Mesothelial cell of epicardium (in vitro differentiated cells): ENCODE measurements around the gene TNPO1. TPM values are rescaled to one million over a fixed set of nuclear protein-coding genes. Genes with fewer than 3 reads are reported as not detected.
"Not testable (repeated sequence)": the region's sequence is repeated elsewhere in the genome, so short reads cannot be mapped to it uniquely, and the experiment has no call there.

ENCODE experiments used
- DNase-seq, 2 experiments: peaks; one replicate each; pipeline ENCODE4 v3.0.0; 2021; ENCODE audit warnings: low spot score in 2 of 2; ENCODE audit not compliant: unreplicated experiment in 2 of 2
- H3K27ac Mint-ChIP-seq: 2 replicates; pipeline ENCODE4 v1.8.0; 2021; ENCODE audit warnings: mixed read lengths
- H3K27me3 Mint-ChIP-seq: 2 replicates; pipeline ENCODE4 v1.8.0; 2021; ENCODE audit warnings: low read depth, mixed read lengths
- H3K36me3 Mint-ChIP-seq: 2 replicates; pipeline ENCODE4 v1.8.0; 2021; ENCODE audit warnings: mixed read lengths
- H3K4me1 Mint-ChIP-seq: 2 replicates; pipeline ENCODE4 v1.8.0; 2021; ENCODE audit warnings: mixed read lengths
- H3K4me3 Mint-ChIP-seq: 2 replicates; pipeline ENCODE4 v1.8.0; 2021; ENCODE audit warnings: mild to moderate bottlenecking, moderate library complexity, mixed read lengths
- H3K9me3 Mint-ChIP-seq: 2 replicates; pipeline ENCODE4 v1.8.0; 2021; ENCODE audit warnings: mixed read lengths
- CTCF ChIP-seq: fragments of 200-600 bp; sonication (generic); IDR thresholded peaks from one replicate; pipeline ENCODE4 v1.5.0; 2021; ENCODE audit warnings: antibody characterized with exemption; ENCODE audit not compliant: unreplicated experiment
- total RNA-seq: library from RNA; stranded (reverse); gene quantifications from 3 replicates; pipeline ENCODE4 v1.2.1, GENCODE V29; 2021

TNPO1 gene
- total RNA-seq, 1 donor from 2014 or later, result 127 TPM

GRCh38 chr5:72783354-72783753 lies 33.1 kb upstream of the TNPO1 start:
- Mint-ChIP-seq H3K9me3 (peaks cover 29% of the 10 kb centered on the region), H3K27me3 (no peaks in the 10 kb centered on the region), H3K36me3 (no peaks in the 10 kb centered on the region), H3K4me3 (no peak overlapping the region), H3K27ac (no peak overlapping the region), H3K4me1 (no peaks in the 10 kb centered on the region)
- no peak for TF ChIP-seq CTCF
- no peak for DNase-seq

- Mint-ChIP-seq H3K4me1 (no peaks in the 10 kb centered on the region), H3K9me3 (peaks cover 22% of the 10 kb centered on the region), H3K4me3 (no peak overlapping the region)
Measured at GRCh38 chr5:72784129-72784528, 32.3 kb upstream of the TNPO1 start.

GRCh38 chr5:72785801-72786200 lies 30.7 kb upstream of the TNPO1 start:
- peaks cover 7% of the 10 kb centered on the region for H3K9me3 Mint-ChIP-seq
- TF ChIP-seq CTCF, result no peak
- H3K27ac Mint-ChIP-seq, result no peak overlapping the region
- H3K4me3 Mint-ChIP-seq, result no peak overlapping the region
- H3K4me1 Mint-ChIP-seq, result no peaks in the 10 kb centered on the region
- DNase-seq, result no peak
- no peaks in the 10 kb centered on the region for H3K36me3 Mint-ChIP-seq
- H3K27me3 Mint-ChIP-seq, result no peaks in the 10 kb centered on the region

More at GRCh38 chr5:72784129-72784528, 32.3 kb upstream of the TNPO1 start:
- DNase-seq, result no peak
- H3K27me3 Mint-ChIP-seq, result no peaks in the 10 kb centered on the region
- TF ChIP-seq CTCF, result no peak
- no peak overlapping the region for H3K27ac Mint-ChIP-seq
- no peaks in the 10 kb centered on the region for H3K36me3 Mint-ChIP-seq

GRCh38 chr5:72786676-72787075 lies 29.8 kb upstream of the TNPO1 start:
- H3K27me3 Mint-ChIP-seq, result no peaks in the 10 kb centered on the region
- no peaks in the 10 kb centered on the region for H3K4me1 Mint-ChIP-seq
- H3K4me3 Mint-ChIP-seq, result no peak overlapping the region
- no peak for TF ChIP-seq CTCF
- H3K9me3 Mint-ChIP-seq, result no peaks in the 10 kb centered on the region
- H3K27ac Mint-ChIP-seq, result no peak overlapping the region
- no peaks in the 10 kb centered on the region for H3K36me3 Mint-ChIP-seq
- no peak for DNase-seq

GRCh38 chr5:72788866-72789505 lies 27.5 kb upstream of the TNPO1 start:
- H3K4me3 Mint-ChIP-seq, result no peak overlapping the region
- H3K9me3 Mint-ChIP-seq, result no peaks in the 10 kb centered on the region
- H3K27ac Mint-ChIP-seq, result no peak overlapping the region
- no peaks in the 10 kb centered on the region for H3K4me1 Mint-ChIP-seq
- TF ChIP-seq CTCF, result no peak
- DNase-seq, result no peak
- H3K36me3 Mint-ChIP-seq, result no peaks in the 10 kb centered on the region
- H3K27me3 Mint-ChIP-seq, result no peaks in the 10 kb centered on the region

- Mint-ChIP-seq H3K4me3 (no peak overlapping the region), H3K4me1 (no peaks in the 10 kb centered on the region), H3K36me3 (no peaks in the 10 kb centered on the region), H3K9me3 (no peaks in the 10 kb centered on the region), H3K27me3 (no peaks in the 10 kb centered on the region), H3K27ac (no peak overlapping the region)
- TF ChIP-seq CTCF, result no peak
- no peak for DNase-seq
Measured at GRCh38 chr5:72790186-72790585, 26.3 kb upstream of the TNPO1 start.

GRCh38 chr5:72792662-72793061 lies 23.8 kb upstream of the TNPO1 start:
- DNase-seq, H3K9me3 Mint-ChIP-seq, H3K4me3 Mint-ChIP-seq, H3K27ac Mint-ChIP-seq, H3K4me1 Mint-ChIP-seq, H3K27me3 Mint-ChIP-seq, H3K36me3 Mint-ChIP-seq: not testable (repeated sequence)
